ENCODE data around the gene DOHH. TPM values are rescaled to one million over a fixed set of nuclear protein-coding genes. Genes with fewer than 3 reads are reported as not detected.

The DOHH gene
- total RNA-seq, 4 donors from 2014 or later = 19.5 to 37.5 (median 25.8) TPM

DNA sequence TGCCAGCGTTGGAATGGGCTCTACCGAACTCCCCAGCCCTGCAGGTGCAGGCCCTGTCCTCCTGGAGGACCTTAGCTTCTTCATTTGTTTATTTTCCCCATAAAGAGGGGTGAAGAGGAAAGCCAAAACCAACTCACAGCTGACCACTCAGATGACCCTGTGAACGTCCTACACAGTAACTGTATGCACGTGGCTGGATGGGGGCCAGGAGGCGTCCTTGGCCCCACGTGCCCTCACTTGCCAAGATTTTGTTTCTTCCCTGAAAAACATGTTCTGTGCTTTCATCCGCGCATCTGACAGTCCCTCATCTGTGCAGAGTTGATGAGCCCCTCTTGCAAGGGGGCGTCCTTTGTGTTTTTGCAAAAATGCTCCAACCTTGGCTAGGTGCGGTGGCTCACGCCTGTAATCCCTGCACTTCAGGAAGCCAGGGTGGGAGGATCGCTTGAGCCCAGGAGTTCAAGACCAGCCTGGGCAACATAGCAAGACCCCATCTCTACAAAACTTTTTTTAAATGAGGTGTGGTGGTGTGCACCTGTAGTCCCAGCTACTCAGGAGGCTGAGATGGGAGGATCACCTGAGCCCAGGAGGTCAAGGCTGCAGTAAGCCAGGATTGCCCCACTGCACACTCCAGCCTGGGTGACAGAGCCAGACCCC lies 33.2 kb upstream of the DOHH start:
- Histone ChIP-seq H3K27me3 (no peaks in the 10 kb centered on the region), H3K36me3 (peaks cover 41 to 77% (median 66%) of the 10 kb centered on the region in 4 donors), H3K4me3 (no peak overlapping the region), H3K27ac (replicated peaks in 1 of 4) (no peak overlapping the region), H3K9me3 (no peaks in the 10 kb centered on the region), H3K4me1 (peaks cover 0 to 22% (median 19%) of the 10 kb centered on the region in 4 donors)
- no peak for DNase-seq (ENCODE audit: extremely low spot score)
- intact Hi-C loops (cut with DNase I) = no loop called here
- TF ChIP-seq POLR2A (IDR thresholded peaks at IDR 0.05; ENCODE audit: low read depth) = no peak
- TF ChIP-seq EP300 (IDR thresholded peaks at IDR 0.05) = no peak
- TF ChIP-seq, protein P1, sequence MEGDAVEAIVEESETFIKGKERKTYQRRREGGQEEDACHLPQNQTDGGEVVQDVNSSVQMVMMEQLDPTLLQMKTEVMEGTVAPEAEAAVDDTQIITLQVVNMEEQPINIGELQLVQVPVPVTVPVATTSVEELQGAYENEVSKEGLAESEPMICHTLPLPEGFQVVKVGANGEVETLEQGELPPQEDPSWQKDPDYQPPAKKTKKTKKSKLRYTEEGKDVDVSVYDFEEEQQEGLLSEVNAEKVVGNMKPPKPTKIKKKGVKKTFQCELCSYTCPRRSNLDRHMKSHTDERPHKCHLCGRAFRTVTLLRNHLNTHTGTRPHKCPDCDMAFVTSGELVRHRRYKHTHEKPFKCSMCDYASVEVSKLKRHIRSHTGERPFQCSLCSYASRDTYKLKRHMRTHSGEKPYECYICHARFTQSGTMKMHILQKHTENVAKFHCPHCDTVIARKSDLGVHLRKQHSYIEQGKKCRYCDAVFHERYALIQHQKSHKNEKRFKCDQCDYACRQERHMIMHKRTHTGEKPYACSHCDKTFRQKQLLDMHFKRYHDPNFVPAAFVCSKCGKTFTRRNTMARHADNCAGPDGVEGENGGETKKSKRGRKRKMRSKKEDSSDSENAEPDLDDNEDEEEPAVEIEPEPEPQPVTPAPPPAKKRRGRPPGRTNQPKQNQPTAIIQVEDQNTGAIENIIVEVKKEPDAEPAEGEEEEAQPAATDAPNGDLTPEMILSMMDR (IDR thresholded peaks at IDR 0.05) = no peak
- no peak for TF ChIP-seq POLR2AphosphoS5 (IDR thresholded peaks at IDR 0.05)
- WGBS = 84% methylated on average over 10 of the region's 12 CpGs

DNA sequence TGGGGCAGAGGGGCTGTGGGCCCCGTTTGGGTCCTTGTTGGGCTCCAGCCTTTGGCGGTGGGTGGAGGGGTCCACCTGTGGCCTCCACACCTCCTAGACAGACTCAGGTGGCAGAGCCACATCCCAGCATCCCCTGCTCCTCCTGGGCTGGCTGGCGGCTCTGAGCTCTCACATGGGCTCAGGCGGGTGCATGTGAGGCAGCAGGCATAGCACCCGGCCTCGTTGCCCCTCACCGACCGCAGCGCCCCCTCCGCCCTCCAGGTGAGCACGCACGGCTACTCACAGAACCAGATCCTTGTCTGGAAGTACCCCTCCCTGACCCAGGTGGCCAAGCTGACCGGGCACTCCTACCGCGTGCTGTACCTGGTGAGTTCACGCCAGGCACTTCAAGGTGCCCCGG lies 32.6 kb upstream of the DOHH start:
- no peak for DNase-seq (ENCODE audit: extremely low spot score)
- no peak overlapping the region for H3K4me3 ChIP-seq
- intact Hi-C loops (cut with DNase I) = no loop called here
- H3K36me3 ChIP-seq = peaks cover 43 to 80% (median 68%) of the 10 kb centered on the region in 4 donors
- H3K27me3 ChIP-seq = no peaks in the 10 kb centered on the region
- TF ChIP-seq POLR2A (IDR thresholded peaks at IDR 0.05; ENCODE audit: low read depth) = no peak
- TF ChIP-seq EP300 (IDR thresholded peaks at IDR 0.05) = no peak
- TF ChIP-seq, protein P1 (IDR thresholded peaks at IDR 0.05) = no peak
- TF ChIP-seq POLR2AphosphoS5 (IDR thresholded peaks at IDR 0.05) = no peak
- no peaks in the 10 kb centered on the region for H3K9me3 ChIP-seq
- H3K27ac ChIP-seq (replicated peaks in 1 of 4) = no peak overlapping the region
- 92% methylated on average over 5 of the region's 17 CpGs for WGBS
- H3K4me1 ChIP-seq = peaks cover 0 to 21% (median 18%) of the 10 kb centered on the region in 4 donors

DNA sequence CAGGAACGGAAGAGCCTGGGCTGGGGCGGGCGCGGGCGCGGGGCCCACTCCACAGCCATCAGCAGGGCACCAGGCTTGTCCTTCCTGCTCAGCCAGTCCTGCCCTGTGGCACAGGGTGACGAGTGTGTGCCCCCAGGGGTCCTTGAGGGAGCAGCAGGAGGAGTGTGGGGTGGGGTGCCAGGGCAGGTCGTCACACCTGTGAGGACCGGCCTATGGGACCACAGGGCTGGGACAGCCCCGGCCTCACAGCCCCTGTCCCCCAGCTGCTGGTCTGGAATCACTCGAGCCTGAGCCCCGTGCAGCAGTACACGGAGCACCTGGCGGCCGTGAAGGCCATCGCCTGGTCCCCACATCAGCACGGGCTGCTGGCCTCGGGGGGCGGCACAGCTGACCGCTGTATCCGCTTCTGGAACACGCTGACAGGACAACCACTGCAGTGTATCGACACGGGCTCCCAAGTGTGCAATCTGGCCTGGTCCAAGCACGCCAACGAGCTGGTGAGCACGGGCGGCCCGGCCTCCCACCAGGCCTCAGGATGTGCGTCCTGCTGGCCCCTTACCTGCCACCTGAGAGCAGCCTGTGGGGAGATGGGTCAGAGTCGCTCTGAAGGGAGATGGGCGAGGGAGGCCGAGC lies 31.8 kb upstream of the DOHH start:
- no peak for DNase-seq (ENCODE audit: extremely low spot score)
- no peaks in the 10 kb centered on the region for H3K27me3 ChIP-seq
- H3K36me3 ChIP-seq = peaks cover 50 to 81% (median 75%) of the 10 kb centered on the region in 4 donors
- H3K4me3 ChIP-seq = no peak overlapping the region
- intact Hi-C loops (cut with DNase I) = no loop called here
- H3K27ac ChIP-seq (replicated peaks in 1 of 4) = no peak overlapping the region
- no peaks in the 10 kb centered on the region for H3K9me3 ChIP-seq
- H3K4me1 ChIP-seq = peaks cover 0 to 18% (median 16%) of the 10 kb centered on the region in 4 donors
- 97% methylated on average over 26 of the region's 33 CpGs for WGBS
- TF ChIP-seq, protein P1 (IDR thresholded peaks at IDR 0.05) = no peak
- no peak for TF ChIP-seq POLR2AphosphoS5 (IDR thresholded peaks at IDR 0.05)

DNA sequence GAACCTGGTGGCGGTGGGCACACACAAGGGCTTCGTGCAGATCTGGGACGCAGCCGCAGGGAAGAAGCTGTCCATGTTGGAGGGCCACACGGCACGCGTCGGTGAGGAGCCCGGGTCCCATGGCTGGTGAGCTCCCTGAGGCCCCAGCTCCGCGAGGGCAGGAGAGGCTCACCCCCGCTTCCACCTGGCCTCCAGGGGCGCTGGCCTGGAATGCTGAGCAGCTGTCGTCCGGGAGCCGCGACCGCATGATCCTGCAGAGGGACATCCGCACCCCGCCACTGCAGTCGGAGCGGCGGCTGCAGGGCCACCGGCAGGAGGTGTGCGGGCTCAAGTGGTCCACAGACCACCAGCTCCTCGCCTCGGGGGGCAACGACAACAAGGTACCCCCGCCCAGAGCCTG lies 31.2 kb upstream of the DOHH start:
- Histone ChIP-seq H3K9me3 (no peaks in the 10 kb centered on the region), H3K27ac (replicated peaks in 1 of 4) (no peak overlapping the region), H3K27me3 (no peaks in the 10 kb centered on the region), H3K4me3 (no peak overlapping the region), H3K4me1 (peaks cover 0 to 12% (median 10%) of the 10 kb centered on the region in 4 donors), H3K36me3 (peaks cover 56 to 83% (median 79%) of the 10 kb centered on the region in 4 donors)
- DNase-seq (ENCODE audit: extremely low spot score) = no peak
- intact Hi-C loops (cut with DNase I) = no loop called here
- no CpG with 5 or more reads among the region's 29 CpGs for WGBS
- TF ChIP-seq POLR2AphosphoS5 (IDR thresholded peaks at IDR 0.05) (no peak), POLR2A (IDR thresholded peaks at IDR 0.05; ENCODE audit: low read depth) (no peak), EP300 (IDR thresholded peaks at IDR 0.05) (no peak)
- TF ChIP-seq, protein P1 (IDR thresholded peaks at IDR 0.05) = no peak

Measured in esophagus muscularis mucosa (tissue), 4 donors.